ENCODE data around the gene NFKBIZ.
"Not testable (repeated sequence)": the region's sequence is repeated elsewhere in the genome, so short reads cannot be mapped to it uniquely, and the experiment has no call there.

Gene NFKBIZ

GRCh38 chr3:101851072-101851770 is 1.9 kb downstream of the NFKBIZ start:
- no peak for DNase-seq (ENCODE audit: low spot score)

GRCh38 chr3:101851850-101852714 is 2.8 kb downstream of the NFKBIZ start:
- no peak for DNase-seq (ENCODE audit: low spot score)

GRCh38 chr3:101852983-101853840 is 3.9 kb downstream of the NFKBIZ start:
- no peak for DNase-seq (ENCODE audit: low spot score)

- no peak for DNase-seq (ENCODE audit: low spot score)
Observed at GRCh38 chr3:101853982-101854381, 4.7 kb downstream of the NFKBIZ start.

- no peak for DNase-seq (ENCODE audit: low spot score)
Observed at GRCh38 chr3:101854608-101855304, 5.4 kb downstream of the NFKBIZ start.

- no peak for DNase-seq (ENCODE audit: low spot score)
Observed at GRCh38 chr3:101857301-101857741, 8.0 kb downstream of the NFKBIZ start.

- no peak for DNase-seq (ENCODE audit: low spot score)
Observed at GRCh38 chr3:101858464-101859030, 9.2 kb downstream of the NFKBIZ start.

GRCh38 chr3:101859882-101860448 is 10.7 kb downstream of the NFKBIZ start:
- no peak for DNase-seq (ENCODE audit: low spot score)

- no peak for DNase-seq (ENCODE audit: low spot score)
Observed at GRCh38 chr3:101861212-101861788, 12.0 kb downstream of the NFKBIZ start.

- no peak for DNase-seq (ENCODE audit: low spot score)
Observed at GRCh38 chr3:101861789-101862415, 12.6 kb downstream of the NFKBIZ start.

GRCh38 chr3:101862416-101863165 is 13.3 kb downstream of the NFKBIZ start:
- DNase-seq (ENCODE audit: low spot score): no peak

- DNase-seq (ENCODE audit: low spot score): not testable (repeated sequence)
Observed at GRCh38 chr3:101864926-101865325, 15.6 kb downstream of the NFKBIZ start.

- DNase-seq (ENCODE audit: low spot score): no peak
Observed at GRCh38 chr3:101865751-101866509, 16.6 kb downstream of the NFKBIZ start.

GRCh38 chr3:101867511-101867910 is 18.2 kb downstream of the NFKBIZ start:
- DNase-seq (ENCODE audit: low spot score): no peak

- DNase-seq (ENCODE audit: low spot score): no peak
Observed at GRCh38 chr3:101867996-101868395, 18.7 kb downstream of the NFKBIZ start.

- DNase-seq (ENCODE audit: low spot score): no peak
Observed at GRCh38 chr3:101868534-101869464, 19.5 kb downstream of the NFKBIZ start.

- DNase-seq (ENCODE audit: low spot score): no peak
Observed at GRCh38 chr3:101870138-101870537, 20.8 kb downstream of the NFKBIZ start.
